ENCODE results near the gene KIAA1755.

GRCh38 chr20:38269040-38269439 lies 8.5 kb upstream of the KIAA1755 start:
- TF ChIP-seq CTCF (conservative IDR thresholded peaks at IDR 0.05; ENCODE audit: low read depth, low read length), result no peak
- TF ChIP-seq RAD21 (IDR thresholded peaks at IDR 0.05; ENCODE audit: low read length), result no peak
- peak; percentile 45; the same call in 1 of the 2 replicates for TF ChIP-seq USF2 (IDR thresholded peaks at IDR 0.05; ENCODE audit: low read depth, low read length)
- no peak for TF ChIP-seq POLR2A (IDR thresholded peaks at IDR 0.05; ENCODE audit: low read depth, low read length)
- TF ChIP-seq SMC3 (IDR thresholded peaks at IDR 0.05; ENCODE audit: low read depth, low read length), result no peak
- TF ChIP-seq RCOR1 (IDR thresholded peaks at IDR 0.05; ENCODE audit: insufficient replicate concordance, low read length), result no peak
- no peak for TF ChIP-seq ELK1 (IDR thresholded peaks at IDR 0.05; ENCODE audit: borderline replicate concordance, low read depth, low read length)
- no peak for TF ChIP-seq BHLHE40 (IDR thresholded peaks at IDR 0.05; ENCODE audit: low read depth, low read length)
- TF ChIP-seq MXI1 (IDR thresholded peaks at IDR 0.05; ENCODE audit: borderline replicate concordance, low read depth, low read length), result no peak
- TF ChIP-seq RFX5 (IDR thresholded peaks at IDR 0.05; ENCODE audit: low read depth, low read length), result no peak
- no peak for TF ChIP-seq CHD1 (IDR thresholded peaks at IDR 0.05; ENCODE audit: low read depth, low read length)
- no peak for TF ChIP-seq CEBPB (IDR thresholded peaks at IDR 0.05; ENCODE audit: low read depth, low read length)
- no peak for TF ChIP-seq MAFK (IDR thresholded peaks at IDR 0.05; ENCODE audit: low read depth, low read length)
- no peak for TF ChIP-seq MAZ (IDR thresholded peaks at IDR 0.05; ENCODE audit: borderline replicate concordance, low read depth, low read length)

All from IMR-90 (cell line).